Gastroesophageal sphincter (tissue), 4 donors: ENCODE data around the gene DNAJB6. TPM values are rescaled to one million over a fixed set of nuclear protein-coding genes. Genes with fewer than 3 reads are reported as not detected.

Source experiments
- ATAC-seq: fragments of 150-250 bp; one replicate; pipeline ENCODE4 v1.9.1; 2016; ENCODE audit warnings: mild to moderate bottlenecking, moderate library complexity
- H3K27ac ChIP-seq, 4 donors: fragments of 200-600 bp; sonication (generic) in 3 of 4; 1 replicate in 3 of 4; 2 replicates in 1 of 4; pipeline ENCODE4 v1.5.1; 2016 to 2019
- H3K27me3 ChIP-seq: fragments of 200-600 bp; sonication (generic); one replicate; pipeline ENCODE4 v1.5.1; 2019
- H3K36me3 ChIP-seq, 2 donors: fragments of 200-600 bp; sonication (generic); one replicate each; pipeline ENCODE4 v1.5.1; 2019; ENCODE audit warnings: control low read depth in 1 of 2
- H3K4me1 ChIP-seq, 3 donors: fragments of 200-600 bp; sonication (generic); 1 replicate in 2 of 3; 2 replicates in 1 of 3; pipeline ENCODE4 v1.5.1; 2016 to 2019; ENCODE audit warnings: control low read depth in 2 of 3
- H3K4me3 ChIP-seq, 2 donors: fragments of 200-600 bp; sonication (generic); one replicate each; pipeline ENCODE4 v1.5.1; 2019; ENCODE audit warnings: mild to moderate bottlenecking in 1 of 2, moderate library complexity in 1 of 2
- H3K9me3 ChIP-seq, 3 donors: fragments of 200-600 bp; sonication (generic); one replicate each; pipeline ENCODE4 v1.5.1; 2017 to 2019; ENCODE audit warnings: control low read depth in 2 of 3
- EP300 ChIP-seq: sonication (generic); formaldehyde crosslinking; IDR thresholded peaks from one replicate; pipeline ENCODE4 v1.6.1; 2017; ENCODE audit warnings: antibody characterized with exemption, mild to moderate bottlenecking
- POLR2A ChIP-seq, 2 donors: fragments of 450-650 bp; IDR thresholded peaks; one replicate each; pipeline ENCODE4 v1.6.1; 2017; ENCODE audit warnings: antibody characterized with exemption in 2 of 2, mild to moderate bottlenecking in 2 of 2, moderate library complexity in 1 of 2
- POLR2AphosphoS5 ChIP-seq: sonication (generic); formaldehyde crosslinking; IDR thresholded peaks from one replicate; pipeline ENCODE4 v1.6.1; 2017; ENCODE audit warnings: antibody characterized with exemption
- WGBS, 2 donors: methylation state at CpG; one replicate each; pipeline ENCODE4 v1.1.5; 2018; ENCODE audit warnings: low coverage in 1 of 2; 5-methylcytosine and 5-hydroxymethylcytosine counted together
- total RNA-seq, 4 donors: library from RNA; depleted of rRNA; stranded (reverse); fragments of >200 nt; gene quantifications; one replicate each; pipeline ENCODE4 v1.1.0, GENCODE V29; 2016
- TF ChIP-seq, protein P1 (sequence below), 4 experiments: fragments of 200-600 bp in 2 of 4; fragments of 450-650 bp in 2 of 4; sonication (generic) in 1 of 4; IDR thresholded peaks; one replicate each; pipeline ENCODE4 v1.5.1; 2017 to 2019; ENCODE audit warnings: antibody characterized with exemption in 4 of 4, mild to moderate bottlenecking in 2 of 4, moderate library complexity in 2 of 4

Gene DNAJB6
- total RNA-seq, 4 donors from 2014 or later: 117 to 195 (median 148) TPM

GRCh38 chr7:157410831-157411556, 74.2 kb downstream of the DNAJB6 start:
- no peak overlapping the region for H3K27ac ChIP-seq
- H3K4me1 ChIP-seq: no peaks in the 10 kb centered on the region
- no peak for ATAC-seq
- no peaks in the 10 kb centered on the region for H3K27me3 ChIP-seq
- H3K4me3 ChIP-seq: no peak overlapping the region
- H3K9me3 ChIP-seq: no peaks in the 10 kb centered on the region
- WGBS, 2 donors: 85 to 97% methylated on average over 4 to 10 of the region's 33 CpGs
- H3K36me3 ChIP-seq: peaks cover 0 to 92% of the 10 kb centered on the region in 2 donors
- TF ChIP-seq POLR2AphosphoS5 (no peak), POLR2A (IDR thresholded peaks at IDR 0.05) (no peak), EP300 (no peak)
- TF ChIP-seq, protein P1, sequence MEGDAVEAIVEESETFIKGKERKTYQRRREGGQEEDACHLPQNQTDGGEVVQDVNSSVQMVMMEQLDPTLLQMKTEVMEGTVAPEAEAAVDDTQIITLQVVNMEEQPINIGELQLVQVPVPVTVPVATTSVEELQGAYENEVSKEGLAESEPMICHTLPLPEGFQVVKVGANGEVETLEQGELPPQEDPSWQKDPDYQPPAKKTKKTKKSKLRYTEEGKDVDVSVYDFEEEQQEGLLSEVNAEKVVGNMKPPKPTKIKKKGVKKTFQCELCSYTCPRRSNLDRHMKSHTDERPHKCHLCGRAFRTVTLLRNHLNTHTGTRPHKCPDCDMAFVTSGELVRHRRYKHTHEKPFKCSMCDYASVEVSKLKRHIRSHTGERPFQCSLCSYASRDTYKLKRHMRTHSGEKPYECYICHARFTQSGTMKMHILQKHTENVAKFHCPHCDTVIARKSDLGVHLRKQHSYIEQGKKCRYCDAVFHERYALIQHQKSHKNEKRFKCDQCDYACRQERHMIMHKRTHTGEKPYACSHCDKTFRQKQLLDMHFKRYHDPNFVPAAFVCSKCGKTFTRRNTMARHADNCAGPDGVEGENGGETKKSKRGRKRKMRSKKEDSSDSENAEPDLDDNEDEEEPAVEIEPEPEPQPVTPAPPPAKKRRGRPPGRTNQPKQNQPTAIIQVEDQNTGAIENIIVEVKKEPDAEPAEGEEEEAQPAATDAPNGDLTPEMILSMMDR (IDR thresholded peaks at IDR 0.05): no peak

DNA sequence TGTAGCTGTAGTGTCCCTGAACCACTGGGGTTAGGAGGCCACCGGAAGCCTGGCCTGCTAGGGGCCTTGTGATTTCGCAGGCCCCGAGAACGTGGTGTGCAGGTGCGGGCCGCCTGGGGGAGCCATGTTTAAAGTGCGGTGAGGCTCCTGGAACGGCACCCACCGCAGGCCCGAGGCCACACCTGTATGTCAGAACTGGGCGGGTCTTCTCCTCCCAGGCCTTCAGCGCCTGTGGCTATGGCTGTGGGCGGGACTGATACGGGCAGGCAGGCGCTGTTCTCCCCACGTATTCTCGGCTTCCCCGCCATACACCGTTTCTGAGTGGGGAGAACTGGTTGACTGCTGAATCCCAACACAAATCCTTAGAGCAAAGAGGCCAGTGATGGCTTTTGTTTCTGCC, 74.8 kb downstream of the DNAJB6 start:
- Histone ChIP-seq H3K4me1 (no peaks in the 10 kb centered on the region), H3K27ac (no peak overlapping the region), H3K36me3 (peaks cover 0 to 92% of the 10 kb centered on the region in 2 donors), H3K4me3 (no peak overlapping the region), H3K9me3 (no peaks in the 10 kb centered on the region), H3K27me3 (no peaks in the 10 kb centered on the region)
- TF ChIP-seq, protein P1 (IDR thresholded peaks at IDR 0.05): no peak
- TF ChIP-seq POLR2AphosphoS5 (no peak), POLR2A (IDR thresholded peaks at IDR 0.05) (no peak), EP300 (no peak)
- WGBS, 2 donors: 86 to 98% methylated on average over 8 to 9 of the region's 19 CpGs
- no peak for ATAC-seq

- no peak for ATAC-seq
- Histone ChIP-seq H3K4me1 (no peaks in the 10 kb centered on the region), H3K4me3 (no peak overlapping the region), H3K9me3 (no peaks in the 10 kb centered on the region), H3K27ac (no peak overlapping the region), H3K36me3 (peaks cover 0 to 92% of the 10 kb centered on the region in 2 donors), H3K27me3 (no peaks in the 10 kb centered on the region)
- TF ChIP-seq, protein P1 (IDR thresholded peaks at IDR 0.05): no peak
- TF ChIP-seq EP300: no peak
- TF ChIP-seq POLR2AphosphoS5: no peak
- TF ChIP-seq POLR2A (IDR thresholded peaks at IDR 0.05): no peak
- 81 to 92% methylated on average over 3 to 8 of the region's 11 CpGs for WGBS, 2 donors
Observed at GRCh38 chr7:157412021-157412443, 75.2 kb downstream of the DNAJB6 start.

GRCh38 chr7:157412491-157413180, 75.8 kb downstream of the DNAJB6 start:
- ATAC-seq: no peak
- WGBS, 2 donors: 80 to 91% methylated on average over 2 to 18 of the region's 26 CpGs

More at GRCh38 chr7:157412491-157413180, 75.8 kb downstream of the DNAJB6 start:
- Histone ChIP-seq H3K4me1 (no peaks in the 10 kb centered on the region), H3K36me3 (peaks cover 0 to 92% of the 10 kb centered on the region in 2 donors), H3K9me3 (no peaks in the 10 kb centered on the region), H3K27me3 (no peaks in the 10 kb centered on the region), H3K4me3 (no peak overlapping the region), H3K27ac (no peak overlapping the region)
- TF ChIP-seq, protein P1 (IDR thresholded peaks at IDR 0.05): no peak
- TF ChIP-seq EP300: no peak
- no peak for TF ChIP-seq POLR2AphosphoS5
- no peak for TF ChIP-seq POLR2A (IDR thresholded peaks at IDR 0.05)
